ENCODE data around the gene SPTBN1.

GRCh38 chr2:54624591-54625071 lies 168.5 kb downstream of the SPTBN1 start:
- TF ChIP-seq, protein P1, sequence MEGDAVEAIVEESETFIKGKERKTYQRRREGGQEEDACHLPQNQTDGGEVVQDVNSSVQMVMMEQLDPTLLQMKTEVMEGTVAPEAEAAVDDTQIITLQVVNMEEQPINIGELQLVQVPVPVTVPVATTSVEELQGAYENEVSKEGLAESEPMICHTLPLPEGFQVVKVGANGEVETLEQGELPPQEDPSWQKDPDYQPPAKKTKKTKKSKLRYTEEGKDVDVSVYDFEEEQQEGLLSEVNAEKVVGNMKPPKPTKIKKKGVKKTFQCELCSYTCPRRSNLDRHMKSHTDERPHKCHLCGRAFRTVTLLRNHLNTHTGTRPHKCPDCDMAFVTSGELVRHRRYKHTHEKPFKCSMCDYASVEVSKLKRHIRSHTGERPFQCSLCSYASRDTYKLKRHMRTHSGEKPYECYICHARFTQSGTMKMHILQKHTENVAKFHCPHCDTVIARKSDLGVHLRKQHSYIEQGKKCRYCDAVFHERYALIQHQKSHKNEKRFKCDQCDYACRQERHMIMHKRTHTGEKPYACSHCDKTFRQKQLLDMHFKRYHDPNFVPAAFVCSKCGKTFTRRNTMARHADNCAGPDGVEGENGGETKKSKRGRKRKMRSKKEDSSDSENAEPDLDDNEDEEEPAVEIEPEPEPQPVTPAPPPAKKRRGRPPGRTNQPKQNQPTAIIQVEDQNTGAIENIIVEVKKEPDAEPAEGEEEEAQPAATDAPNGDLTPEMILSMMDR (IDR thresholded peaks at IDR 0.05; ENCODE audit: low read depth, low read length), result no peak
- TF ChIP-seq POLR2A (IDR thresholded peaks at IDR 0.05; ENCODE audit: extremely low read depth, insufficient read length), result no peak
